HG03439 (cell line): ENCODE data around the gene IMMP2L.

Source experiments
- ATAC-seq: cut with Tn5 transposase; IDR thresholded peaks from one replicate; pipeline ENCODE4 v1.9.1; 2021; ENCODE audit warnings: mild to moderate bottlenecking, moderate library complexity; ENCODE audit not compliant: unreplicated experiment

Gene IMMP2L

GRCh38 chr7:110786328-110786965, 775.8 kb downstream of the IMMP2L start:
- ATAC-seq: no peak

DNA sequence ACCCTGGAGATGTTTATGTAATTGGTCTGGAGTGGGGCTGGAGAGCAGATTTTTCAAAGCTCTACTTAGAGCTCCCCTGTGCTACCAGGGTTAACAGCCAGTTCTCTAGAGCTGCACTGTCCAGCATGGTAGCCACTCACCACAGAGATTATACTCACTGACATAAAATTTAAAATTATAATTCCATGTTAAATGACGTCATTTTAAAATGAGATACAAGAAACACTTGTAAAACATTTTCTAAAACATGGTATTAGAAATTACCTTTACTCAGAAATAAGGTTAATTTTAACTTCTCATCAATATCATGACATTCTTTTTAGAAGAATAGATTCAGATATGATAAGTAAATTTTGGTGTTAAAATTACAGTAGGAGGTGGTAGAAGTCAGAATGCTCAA, 777.5 kb downstream of the IMMP2L start:
- no peak for ATAC-seq

- ATAC-seq: no peak
These were observed 781.6 kb downstream of the IMMP2L start for GRCh38 chr7:110780712-110781111.

DNA sequence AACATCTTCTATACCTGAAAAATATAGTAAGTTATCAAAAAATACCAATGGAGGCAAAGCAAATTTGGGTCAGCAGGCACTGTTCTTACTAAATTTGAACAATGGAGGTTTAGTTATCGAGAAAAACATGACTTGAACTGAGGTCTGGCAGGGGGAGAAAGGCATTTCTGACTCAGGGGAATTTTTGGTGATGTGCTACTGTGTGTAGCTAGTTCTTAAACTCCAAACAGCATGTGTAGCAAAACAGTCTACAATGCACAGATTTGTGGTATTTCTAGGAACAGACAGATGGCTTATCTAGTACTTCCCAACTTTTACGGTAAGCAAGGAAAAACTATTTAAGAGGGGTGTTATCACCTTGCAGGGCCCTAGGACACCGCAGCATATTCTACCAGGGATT, 783.0 kb downstream of the IMMP2L start:
- ATAC-seq: no peak

GRCh38 chr7:110775046-110775445, 787.2 kb downstream of the IMMP2L start:
- ATAC-seq: no peak

DNA sequence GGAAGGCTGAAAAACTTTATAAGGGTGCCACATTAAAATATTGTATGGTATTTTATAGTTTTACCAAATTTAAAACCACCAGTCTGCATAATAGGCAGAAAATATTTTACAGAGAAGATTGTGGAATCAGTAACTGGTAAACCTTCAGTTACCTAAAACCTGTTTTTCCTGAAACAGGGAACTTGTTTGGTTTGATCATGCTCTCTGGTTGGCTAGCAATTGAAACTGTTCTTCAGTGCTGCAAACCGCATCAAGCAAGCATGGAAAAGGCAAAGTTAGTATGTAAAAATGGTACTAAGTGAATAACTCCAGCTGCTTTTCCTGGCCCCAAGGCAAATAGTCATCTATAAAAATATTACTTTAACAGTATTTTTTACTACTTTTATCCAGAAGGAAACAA, 788.2 kb downstream of the IMMP2L start:
- ATAC-seq: no peak

GRCh38 chr7:110772615-110773014, 789.7 kb downstream of the IMMP2L start:
- ATAC-seq: no peak

GRCh38 chr7:110771717-110772116, 790.6 kb downstream of the IMMP2L start:
- no peak for ATAC-seq

DNA sequence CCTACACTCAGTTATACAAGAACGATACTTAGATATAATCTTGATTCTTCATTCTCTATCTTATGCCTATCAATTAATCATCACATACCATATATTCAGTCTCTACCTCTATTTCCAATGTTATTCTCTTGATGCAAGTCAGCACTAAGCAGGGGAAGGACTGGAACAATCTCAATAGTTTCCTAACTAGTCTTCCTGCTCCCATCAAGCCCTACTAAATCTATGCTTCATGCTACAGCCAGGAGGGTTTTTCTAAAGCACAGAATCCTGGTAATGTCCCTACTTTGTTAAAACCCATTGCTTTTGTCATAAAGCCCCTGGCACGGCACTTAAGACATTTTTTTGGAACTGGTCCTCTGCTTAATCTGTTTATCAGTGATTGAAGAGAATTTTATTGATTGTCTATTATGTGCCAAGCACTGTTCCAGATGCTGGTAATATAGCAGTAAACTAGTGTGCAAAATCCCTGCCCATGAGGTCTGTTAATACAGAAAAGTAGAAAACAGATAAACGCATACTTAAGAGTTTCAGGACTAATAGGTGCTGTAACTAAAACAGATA, 794.7 kb downstream of the IMMP2L start:
- no peak for ATAC-seq

GRCh38 chr7:110766864-110767263, 795.4 kb downstream of the IMMP2L start:
- no peak for ATAC-seq

- no peak for ATAC-seq
These were observed 797.4 kb downstream of the IMMP2L start for GRCh38 chr7:110764852-110765251.

DNA sequence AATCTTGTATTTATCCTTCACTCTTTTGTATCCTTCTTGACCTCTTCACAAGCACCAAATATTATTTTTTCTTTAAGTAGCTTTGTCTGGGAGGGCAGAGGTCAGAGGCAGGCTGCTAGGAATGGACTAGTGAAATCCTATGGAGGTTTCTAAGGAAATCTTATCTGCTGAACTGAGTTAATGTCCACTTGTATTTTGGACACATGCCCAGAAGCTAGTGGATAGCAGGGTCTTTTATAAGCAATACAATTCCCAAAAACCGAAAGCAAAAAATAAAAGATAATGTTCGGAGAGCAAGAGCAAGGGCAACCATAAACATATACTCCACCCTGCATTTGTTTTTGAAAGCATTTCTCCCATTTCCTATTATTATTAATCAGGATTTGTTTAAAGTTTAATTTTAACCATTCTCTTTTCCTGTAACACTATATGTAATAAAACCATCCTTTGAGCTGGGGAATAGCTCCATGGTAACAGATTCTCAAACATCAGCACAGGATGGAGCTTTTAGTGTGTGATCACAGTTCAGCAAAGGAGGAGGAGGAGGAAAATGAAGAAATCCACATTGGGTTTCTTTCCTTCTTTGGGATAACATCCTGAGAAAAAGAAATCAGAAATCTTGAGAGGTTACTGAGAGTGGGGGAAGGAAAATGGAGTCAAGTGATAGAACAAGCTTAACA, 799.6 kb downstream of the IMMP2L start:
- ATAC-seq: no peak

GRCh38 chr7:110760341-110760740, 802.0 kb downstream of the IMMP2L start:
- ATAC-seq: no peak

- no peak for ATAC-seq
These were observed 803.2 kb downstream of the IMMP2L start for GRCh38 chr7:110759069-110759468.

- ATAC-seq: no peak
These were observed 807.6 kb downstream of the IMMP2L start for GRCh38 chr7:110754649-110755048.

DNA sequence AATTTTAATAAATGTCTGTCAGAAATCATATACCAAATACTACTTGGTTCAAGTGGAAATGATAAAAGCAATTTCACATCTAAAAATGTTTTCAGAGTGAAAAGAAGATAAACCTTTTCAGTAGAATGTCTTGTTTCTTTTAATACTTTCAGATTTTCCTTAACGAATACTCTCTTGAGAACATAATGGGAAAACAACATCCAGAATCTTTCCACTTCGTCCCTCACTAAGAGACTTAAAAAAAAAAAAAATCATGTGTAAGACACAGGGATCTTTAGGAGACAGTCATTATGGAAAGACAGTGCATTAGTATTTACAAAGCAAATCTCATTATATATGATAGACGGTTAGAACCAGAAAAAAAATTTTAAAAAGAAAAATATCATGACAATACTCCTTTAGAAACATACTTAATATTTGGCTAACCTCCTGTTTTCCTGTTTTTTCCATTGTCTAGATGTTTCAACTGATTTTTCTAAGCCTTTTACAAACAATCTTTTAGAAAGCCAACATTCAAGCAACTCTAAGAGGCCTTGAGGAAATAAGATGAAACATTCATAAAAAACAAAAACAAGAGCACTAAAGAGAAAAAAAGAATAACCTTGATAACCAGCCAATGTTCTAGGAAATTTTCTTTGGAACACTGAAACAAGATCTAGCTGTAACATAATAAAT, 811.2 kb downstream of the IMMP2L start:
- ATAC-seq: no peak

GRCh38 chr7:110733221-110733620, 829.1 kb downstream of the IMMP2L start:
- no peak for ATAC-seq

DNA sequence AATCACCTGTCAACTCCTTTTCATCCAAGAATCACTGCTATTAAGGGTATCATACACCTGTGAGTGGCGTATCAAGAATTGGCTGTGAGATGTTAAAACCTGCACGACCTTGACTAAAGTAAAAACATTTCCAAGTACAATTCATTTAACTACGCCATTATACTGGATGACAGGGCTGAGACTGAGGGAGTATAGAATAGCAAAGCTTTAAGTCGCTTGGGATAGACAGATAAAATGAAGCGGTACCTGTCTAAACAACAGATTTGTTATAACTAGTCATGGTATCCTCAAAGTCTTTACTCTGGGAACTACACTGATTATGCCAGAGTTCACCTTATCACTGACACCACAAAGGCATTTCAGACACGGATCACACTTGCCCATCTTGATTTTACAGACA, 837.5 kb downstream of the IMMP2L start:
- ATAC-seq: no peak

- ATAC-seq: no peak
These were observed 840.9 kb downstream of the IMMP2L start for GRCh38 chr7:110721395-110721794.

DNA sequence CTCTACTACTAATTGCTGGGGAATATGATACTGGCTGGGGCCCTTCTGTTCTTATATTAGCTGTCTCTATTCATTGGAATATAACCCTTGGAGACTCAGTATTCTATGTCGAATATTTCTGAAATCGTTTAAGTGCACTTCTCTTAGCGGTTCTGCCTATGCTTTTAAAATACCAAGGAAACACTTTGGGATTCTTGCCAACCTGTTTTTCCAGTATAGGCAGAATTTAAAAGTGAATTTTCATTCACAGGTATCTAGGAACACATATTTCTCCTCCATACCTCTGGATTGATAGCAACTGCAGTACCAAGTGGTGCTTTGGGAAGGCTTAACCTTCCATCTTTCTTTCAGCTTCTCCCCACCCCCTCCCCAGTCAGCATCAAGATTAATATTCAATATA, 841.7 kb downstream of the IMMP2L start:
- ATAC-seq: no peak

DNA sequence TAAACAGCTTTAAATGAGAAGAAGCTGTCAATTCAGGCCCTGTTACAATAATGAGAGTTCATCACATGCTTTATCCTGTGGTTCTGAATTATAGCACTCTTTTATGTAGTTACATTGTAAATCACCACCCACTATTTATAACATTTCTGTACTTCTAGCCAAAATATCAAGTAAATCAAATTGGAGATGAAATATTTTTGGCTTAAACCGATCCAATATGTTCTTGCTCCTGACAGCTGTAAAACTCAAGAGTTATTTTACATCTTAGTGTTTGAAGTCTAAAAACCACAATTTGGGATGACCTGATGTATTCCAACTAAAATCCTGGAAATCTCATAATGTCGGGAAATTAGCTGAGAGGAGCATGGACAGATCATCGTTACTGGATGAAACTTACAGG, 842.6 kb downstream of the IMMP2L start:
- ATAC-seq: no peak
